B cell (primary cell): ENCODE results near the gene ARL2. TPM values are rescaled to one million over a fixed set of nuclear protein-coding genes. Genes with fewer than 3 reads are reported as not detected.

Experiments
- ATAC-seq: fragments of 200-7000 bp; cut with Tn5 transposase; one replicate; pipeline ENCODE4 v1.10.0; 2021; ENCODE audit warnings: low read depth, mild to moderate bottlenecking, moderate number of reproducible peaks, moderate library complexity
- CTCF ChIA-PET: fragments of 350-600 bp; sonication (Branson Sonifier 250); formaldehyde crosslinking; loops from one replicate; lab custom pipeline; 2021; ENCODE audit warnings: antibody characterized with exemption, inconsistent platforms; lab: Charles Lee
- POLR2A ChIA-PET: fragments of 350-600 bp; sonication (Branson Sonifier 250); formaldehyde crosslinking; loops from one replicate; lab custom pipeline; 2021; ENCODE audit warnings: antibody characterized with exemption; lab: Charles Lee
- DNase-seq: peaks from one replicate; pipeline ENCODE4 v3.0.0; 2013
- H2AFZ ChIP-seq: 2 replicates; pipeline ENCODE4 v1.6.1; 2012; ENCODE audit warnings: mild to moderate bottlenecking, low read depth, low read length; ENCODE audit not compliant: insufficient read depth, poor library complexity, severe bottlenecking
- H3K27ac ChIP-seq, 2 donors: 1 replicate in 1 of 2; 2 replicates in 1 of 2; pipeline ENCODE4 v1.5.1; 2012 to 2013; ENCODE audit warnings: low read length in 2 of 2, mild to moderate bottlenecking in 2 of 2, moderate library complexity in 1 of 2
- H3K27me3 ChIP-seq, 4 experiments: fragments of 200-600 bp in 1 of 4; sonication (generic) in 1 of 4; replicated peaks in 1 of 4; 1 replicate in 2 of 4; 2 replicates in 2 of 4; pipeline versions ENCODE4 v1.6.1 to v1.7.0; 2013 to 2016; ENCODE audit warnings: low read length in 3 of 4, mild to moderate bottlenecking in 2 of 4, mixed read lengths in 1 of 4, moderate library complexity in 1 of 4; ENCODE audit not compliant: insufficient read depth in 4 of 4, control insufficient read depth in 3 of 4; ENCODE audit errors: control extremely low read depth in 1 of 4
- H3K36me3 ChIP-seq, 2 experiments: replicated peaks in 1 of 2; 1 replicate in 1 of 2; 2 replicates in 1 of 2; pipeline versions ENCODE4 v1.6.1 to v1.7.1; 2013; ENCODE audit warnings: low read length in 1 of 2; ENCODE audit not compliant: insufficient read depth in 2 of 2, control insufficient read depth in 1 of 2; ENCODE audit errors: control extremely low read depth in 1 of 2, extremely low read depth in 1 of 2
- H3K4me1 ChIP-seq, 2 donors: fragments of 200-600 bp in 1 of 2; sonication (generic) in 1 of 2; 1 replicate in 1 of 2; 2 replicates in 1 of 2; pipeline versions ENCODE4 v1.5.1 to v1.6.1; 2013 to 2017; ENCODE audit warnings: low read length in 2 of 2; ENCODE audit not compliant: control insufficient read depth in 2 of 2, insufficient read depth in 2 of 2
- H3K4me2 ChIP-seq: replicated peaks from 2 replicates; pipeline ENCODE3; 2012; ENCODE audit warnings: mild to moderate bottlenecking, low read depth, low read length; ENCODE audit not compliant: poor library complexity, severe bottlenecking
- H3K4me3 ChIP-seq, 5 experiments: fragments of 200-600 bp in 1 of 5; sonication (generic) in 1 of 5; 1 replicate in 3 of 5; 2 replicates in 2 of 5; pipeline versions ENCODE4 v1.5.1 to v1.7.0; 2011 to 2016; ENCODE audit warnings: low read length in 4 of 5, mild to moderate bottlenecking in 4 of 5, low read depth in 2 of 5, control low read depth in 1 of 5, moderate library complexity in 1 of 5; ENCODE audit not compliant: insufficient read depth in 1 of 5; ENCODE audit errors: control extremely low read depth in 1 of 5, extremely low read depth in 1 of 5
- H3K79me2 ChIP-seq: fragments of 200-600 bp; sonication (generic); one replicate; pipeline ENCODE4 v1.6.0; 2016; ENCODE audit warnings: low read length; ENCODE audit not compliant: control insufficient read depth, insufficient read depth
- H3K9ac ChIP-seq: fragments of 200-600 bp; sonication (generic); 2 replicates; pipeline ENCODE4 v1.6.1; 2017; ENCODE audit warnings: mild to moderate bottlenecking, low read length, moderate library complexity
- H3K9me3 ChIP-seq, 3 donors: one replicate each; pipeline versions ENCODE4 v1.6.1 to v1.7.1; 2013; ENCODE audit warnings: low read length in 2 of 3; ENCODE audit not compliant: control insufficient read depth in 2 of 3, insufficient read depth in 1 of 3; ENCODE audit errors: control extremely low read depth in 1 of 3
- H4K20me1 ChIP-seq: 2 replicates; pipeline ENCODE4 v1.6.0; 2012; ENCODE audit warnings: mild to moderate bottlenecking, low read length; ENCODE audit not compliant: insufficient read depth, control insufficient read depth, poor library complexity, severe bottlenecking
- H3K27ac Mint-ChIP-seq: one replicate; pipeline ENCODE4 v1.8.0; 2021; ENCODE audit warnings: mixed read lengths
- H3K27me3 Mint-ChIP-seq: one replicate; pipeline ENCODE4 v1.8.0; 2021; ENCODE audit warnings: mixed read lengths
- H3K4me1 Mint-ChIP-seq: one replicate; pipeline ENCODE4 v1.8.0; 2021; ENCODE audit warnings: mixed read lengths
- H3K4me3 Mint-ChIP-seq: one replicate; pipeline ENCODE4 v1.8.0; 2021; ENCODE audit warnings: mixed read lengths
- H3K9me3 Mint-ChIP-seq: one replicate; pipeline ENCODE4 v1.8.0; 2022; ENCODE audit warnings: mixed read lengths; ENCODE audit not compliant: insufficient read depth
- EZH2 ChIP-seq: IDR thresholded peaks from 2 replicates; pipeline ENCODE4 v1.6.1; 2012; ENCODE audit warnings: borderline replicate concordance, low read depth, mild to moderate bottlenecking, moderate library complexity, low read length; ENCODE audit not compliant: insufficient read depth, poor library complexity, severe bottlenecking
- WGBS: methylation state at CpG from one replicate; pipeline ENCODE4 v1.1.5; 2013; ENCODE audit warnings: missing lambda C conversion rate; ENCODE audit not compliant: insufficient coverage; 5-methylcytosine and 5-hydroxymethylcytosine counted together
- intact Hi-C: fragments of 100-400 bp; cut with micrococcal nuclease; formaldehyde crosslinking; loops from one replicate; pipeline ENCODE4 v1.10.0; 2022
- polyA plus RNA-seq: library from polyadenylated mRNA; depleted of rRNA; stranded (reverse); fragments of >200 nt; gene quantifications from 2 replicates; pipeline ENCODE4 v1.2.3, GENCODE V29; 2012
- total RNA-seq, 2 donors: library from RNA; stranded (reverse); fragments of 120-200 nt in 1 of 2; gene quantifications; 1 replicate in 1 of 2; 2 replicates in 1 of 2; pipeline versions ENCODE4 v1.2.3 to v1.2.4, GENCODE V29; 2013 to 2022
- TF ChIP-seq, protein P1 (sequence below): fragments of 200-600 bp; IDR thresholded peaks from one replicate; pipeline ENCODE4 v1.8.0; 2022; ENCODE audit warnings: antibody characterized with exemption, mild to moderate bottlenecking

ARL2 gene
- total and polyA plus RNA-seq, 2 donors (not counting 1 experiment from before 2014, with no cell fraction given) = 43.4 to 53.6 TPM

GRCh38 chr11:65058012-65058411 lies 44.1 kb downstream of the ARL2 start:
- no peaks in the 10 kb centered on the region for H3K9me3 Mint-ChIP-seq
- no peak overlapping the region for H3K4me3 Mint-ChIP-seq
- Histone ChIP-seq H3K4me2 (no peak overlapping the region), H3K36me3 (no peaks in the 10 kb centered on the region), H3K9ac (no peak overlapping the region), H3K79me2 (no peaks in the 10 kb centered on the region), H3K4me3 (no peak overlapping the region), H3K27me3 (peaks cover 0 to 2% (median 1%) of the 10 kb centered on the region in 4 experiments), H4K20me1 (no peaks in the 10 kb centered on the region), H2AFZ (no peak overlapping the region), H3K4me1 (peaks cover 10 to 14% of the 10 kb centered on the region in 2 donors), H3K9me3 (peaks cover 0 to 3% (median 0%) of the 10 kb centered on the region in 3 donors), H3K27ac (no peak overlapping the region)
- WGBS = 93% methylated on average over 12 of the region's 13 CpGs
- H3K4me1 Mint-ChIP-seq = peaks cover 17% of the 10 kb centered on the region
- intact Hi-C loops = no loop called here
- POLR2A ChIA-PET = no interaction called here
- H3K27ac Mint-ChIP-seq = no peak overlapping the region
- ATAC-seq (no peak), DNase-seq (no peak)
- TF ChIP-seq EZH2 = no peak
- TF ChIP-seq, protein P1, sequence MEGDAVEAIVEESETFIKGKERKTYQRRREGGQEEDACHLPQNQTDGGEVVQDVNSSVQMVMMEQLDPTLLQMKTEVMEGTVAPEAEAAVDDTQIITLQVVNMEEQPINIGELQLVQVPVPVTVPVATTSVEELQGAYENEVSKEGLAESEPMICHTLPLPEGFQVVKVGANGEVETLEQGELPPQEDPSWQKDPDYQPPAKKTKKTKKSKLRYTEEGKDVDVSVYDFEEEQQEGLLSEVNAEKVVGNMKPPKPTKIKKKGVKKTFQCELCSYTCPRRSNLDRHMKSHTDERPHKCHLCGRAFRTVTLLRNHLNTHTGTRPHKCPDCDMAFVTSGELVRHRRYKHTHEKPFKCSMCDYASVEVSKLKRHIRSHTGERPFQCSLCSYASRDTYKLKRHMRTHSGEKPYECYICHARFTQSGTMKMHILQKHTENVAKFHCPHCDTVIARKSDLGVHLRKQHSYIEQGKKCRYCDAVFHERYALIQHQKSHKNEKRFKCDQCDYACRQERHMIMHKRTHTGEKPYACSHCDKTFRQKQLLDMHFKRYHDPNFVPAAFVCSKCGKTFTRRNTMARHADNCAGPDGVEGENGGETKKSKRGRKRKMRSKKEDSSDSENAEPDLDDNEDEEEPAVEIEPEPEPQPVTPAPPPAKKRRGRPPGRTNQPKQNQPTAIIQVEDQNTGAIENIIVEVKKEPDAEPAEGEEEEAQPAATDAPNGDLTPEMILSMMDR = no peak
- CTCF ChIA-PET = no interaction called here
- no peaks in the 10 kb centered on the region for H3K27me3 Mint-ChIP-seq

DNA sequence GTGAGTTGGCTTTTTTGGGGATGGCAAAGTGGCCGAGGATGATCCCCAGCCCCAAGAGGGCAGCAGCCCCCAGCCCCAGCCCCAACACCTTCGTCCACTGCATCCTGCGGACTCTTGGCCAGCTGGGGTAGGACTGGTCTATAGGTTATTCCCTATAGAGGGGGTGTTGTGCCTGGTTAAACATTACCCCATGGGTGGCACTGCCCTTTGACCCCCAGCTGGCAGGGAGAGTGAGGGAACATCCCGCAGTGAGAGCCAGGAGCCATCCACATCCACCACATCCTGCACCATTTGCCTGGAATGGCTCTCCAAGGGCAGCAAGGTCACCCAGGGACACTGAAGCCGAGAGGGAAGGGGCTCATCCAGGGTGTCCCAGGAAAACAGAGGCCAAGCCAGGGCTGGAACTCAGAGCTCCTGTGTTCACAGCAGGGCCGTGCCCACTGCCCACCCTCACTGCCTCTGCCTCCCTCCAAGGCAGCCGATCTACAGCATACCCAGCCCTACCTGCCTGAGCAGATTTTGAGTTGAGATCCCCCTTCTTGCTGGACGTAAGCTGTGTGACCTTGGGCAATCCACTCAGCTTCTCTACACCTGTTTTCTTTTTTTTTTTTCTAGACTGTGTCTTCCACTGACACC lies 44.6 kb downstream of the ARL2 start, which contains the start of gene NAALADL1:
Gene NAALADL1 (minus strand): TSS at position 135 of the 636 bp plus-strand sequence. CDS start 32 bp downstream, at position 103.
- H3K4me3 Mint-ChIP-seq = no peak within 1 kb of the TSS
- over 99% methylated on average over 6 of the region's 8 CpGs for WGBS
- intact Hi-C loops = no loop called here
- no peaks in the 10 kb centered on the region for H3K27me3 Mint-ChIP-seq
- Histone ChIP-seq H3K4me3 (no peak within 1 kb of the TSS), H3K36me3 (no peaks in the 10 kb centered on the region), H3K27me3 (peaks cover 0 to 2% (median 1%) of the 10 kb centered on the region in 4 experiments), H2AFZ (no peak within 1 kb of the TSS), H4K20me1 (no peaks in the 10 kb centered on the region), H3K4me1 (peaks cover 9 to 10% of the 10 kb centered on the region in 2 donors), H3K79me2 (no peaks in the 10 kb centered on the region), H3K9me3 (peaks cover 0 to 3% (median 0%) of the 10 kb centered on the region in 3 donors), H3K27ac (no peak within 1 kb of the TSS), H3K9ac (no peak within 1 kb of the TSS), H3K4me2 (no peak within 1 kb of the TSS)
- CTCF ChIA-PET = no interaction called here
- no peak for TF ChIP-seq EZH2
- TF ChIP-seq, protein P1 = no peak
- H3K27ac Mint-ChIP-seq = no peak within 1 kb of the TSS
- POLR2A ChIA-PET = no interaction called here
- DNase-seq (no peak), ATAC-seq (no peak)
- H3K9me3 Mint-ChIP-seq = no peaks in the 10 kb centered on the region
- peaks cover 12% of the 10 kb centered on the region for H3K4me1 Mint-ChIP-seq
